Activated CD4-positive, alpha-beta T cell treated with anti-CD3 and anti-CD28 coated beads for 36 hours (primary cell): ENCODE measurements around the gene DNAJC18. TPM values are rescaled to one million over a fixed set of nuclear protein-coding genes. Genes with fewer than 3 reads are reported as not detected.
"Not testable (repeated sequence)": the region's sequence is repeated elsewhere in the genome, so short reads cannot be mapped to it uniquely, and the experiment has no call there.

Experiments
- ATAC-seq: fragments of 200-7000 bp; cut with Tn5 transposase; one replicate; pipeline ENCODE4 v1.10.0; 2021; ENCODE audit warnings: mild to moderate bottlenecking, moderate library complexity
- CTCF ChIA-PET: fragments of 350-600 bp; sonication (Branson Sonifier 250); formaldehyde crosslinking; loops from one replicate; lab custom pipeline; 2021; ENCODE audit warnings: antibody characterized with exemption; lab: Charles Lee
- POLR2A ChIA-PET: fragments of 350-600 bp; sonication (Branson Sonifier 250); formaldehyde crosslinking; loops from one replicate; lab custom pipeline; 2021; ENCODE audit warnings: antibody characterized with exemption, inconsistent platforms; lab: Charles Lee
- DNase-seq: peaks from one replicate; pipeline ENCODE4 v3.0.0-alpha.2; 2020
- H3K27ac Mint-ChIP-seq: one replicate; pipeline ENCODE4 v1.8.0; 2021; ENCODE audit warnings: mixed read lengths
- H3K27me3 Mint-ChIP-seq: one replicate; pipeline ENCODE4 v1.8.0; 2021; ENCODE audit warnings: mixed read lengths
- H3K36me3 Mint-ChIP-seq: one replicate; pipeline ENCODE4 v1.8.0; 2021; ENCODE audit warnings: low read depth, mixed read lengths
- H3K4me1 Mint-ChIP-seq: one replicate; pipeline ENCODE4 v1.8.0; 2021; ENCODE audit warnings: mixed read lengths
- H3K4me3 Mint-ChIP-seq: one replicate; pipeline ENCODE4 v1.8.0; 2021; ENCODE audit warnings: mild to moderate bottlenecking, moderate library complexity, mixed read lengths
- H3K9me3 Mint-ChIP-seq: one replicate; pipeline ENCODE4 v1.8.0; 2021; ENCODE audit warnings: low read depth, mixed read lengths
- intact Hi-C, 2 experiments: fragments of 100-400 bp; cut with DNase I in 1 of 2; cut with micrococcal nuclease in 1 of 2; formaldehyde crosslinking; loops; one replicate each; pipeline versions ENCODE4 v1.14.2 to v1.15.1; 2022 to 2024; cut with DNase I, micrococcal nuclease
- total RNA-seq, 2 experiments: library from RNA; stranded (reverse); gene quantifications; one replicate each; pipeline ENCODE4 v1.2.3, GENCODE V29; 2021

The DNAJC18 gene
- total RNA-seq, 2 experiments from 2014 or later, result 33.1 to 35.6 TPM

DNA sequence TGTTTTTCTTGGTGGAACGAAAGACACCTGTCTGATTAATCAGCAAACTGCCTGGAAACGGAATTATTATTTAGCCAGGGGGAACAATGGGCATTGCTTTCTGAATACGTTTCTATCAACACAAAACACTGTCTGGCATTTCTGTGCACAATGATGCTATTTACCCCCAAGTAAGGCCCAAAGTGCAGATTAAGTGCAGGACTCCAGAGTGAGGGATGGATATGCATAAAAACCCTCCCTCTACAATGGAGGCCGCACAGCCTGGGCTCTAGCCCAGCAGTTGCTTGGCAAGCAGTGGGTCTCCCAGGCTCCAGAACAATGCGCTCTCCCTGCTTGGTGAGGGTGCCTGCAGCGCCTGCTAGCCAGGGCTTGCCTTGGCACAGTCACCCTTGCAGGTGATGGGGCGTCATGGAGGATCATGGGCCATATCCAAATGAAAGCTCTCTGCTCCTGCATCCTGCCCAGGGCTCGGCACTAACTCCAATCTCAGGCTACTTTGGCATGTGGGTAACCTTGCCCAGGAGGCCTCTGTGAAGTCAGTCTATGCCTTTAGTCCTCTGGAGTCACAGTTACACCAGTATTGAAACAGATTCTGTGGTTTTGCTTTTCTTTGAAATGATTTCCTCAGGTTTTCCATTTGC lies 24.0 kb downstream of the DNAJC18 start:
- ChIA-PET POLR2A (interaction anchor here (0.6 to 1.6 kb wide), 8 partner anchors 11 to 345 kb away, joined by 3 to 7 read pairs (median 4); partner anchors contain the start of genes DNAJC18, SPATA24 and STING1), CTCF (interaction anchor here (0.8 to 3.5 kb wide), 13 partner anchors 9 to 108 kb away, joined by 3 to 14 read pairs (median 4); partner anchors contain the start of genes DNAJC18, PAIP2, SPATA24 and STING1)
- H3K4me3 Mint-ChIP-seq, result peak overlapping the region; percentile 60
- no peaks in the 10 kb centered on the region for H3K9me3 Mint-ChIP-seq
- intact Hi-C loops, result loop anchor here (1.0 to 10.0 kb wide), 13 partner anchors 11 to 349 kb away; partner anchors contain the start of genes DNAJC18 (in 1 of the 2), SPATA24 (in 1 of the 2) and UBE2D2 (in 1 of the 2)
- peaks cover 54% of the 10 kb centered on the region for H3K36me3 Mint-ChIP-seq
- DNase-seq (peak; percentile 74), ATAC-seq (peak; percentile 78)
- peaks cover 49% of the 10 kb centered on the region for H3K4me1 Mint-ChIP-seq
- peak overlapping the region; percentile 98 for H3K27ac Mint-ChIP-seq
- H3K27me3 Mint-ChIP-seq, result no peaks in the 10 kb centered on the region

- H3K9me3 Mint-ChIP-seq, result no peaks in the 10 kb centered on the region
- ChIA-PET CTCF (interaction anchor here (0.6 to 3.5 kb wide), 14 partner anchors 8 to 152 kb away, joined by 3 to 14 read pairs (median 4); partner anchors contain the start of genes DNAJC18, PAIP2, SPATA24 and STING1), POLR2A (interaction anchor here (0.6 to 1.5 kb wide), 10 partner anchors 22 to 346 kb away, joined by 3 to 6 read pairs (median 4); partner anchors contain the start of genes DNAJC18 and MZB1)
- ATAC-seq (peak; percentile 14), DNase-seq (peak; percentile 42)
- no peaks in the 10 kb centered on the region for H3K27me3 Mint-ChIP-seq
- H3K4me1 Mint-ChIP-seq, result peaks cover 49% of the 10 kb centered on the region
- H3K36me3 Mint-ChIP-seq, result peaks cover 53% of the 10 kb centered on the region
- intact Hi-C loops, result loop anchor here (1.0 to 10.0 kb wide), 13 partner anchors 10 to 350 kb away; partner anchors contain the start of genes SPATA24 (in 2 of the 2), DNAJC18 (in 1 of the 2) and UBE2D2 (in 1 of the 2)
- peak overlapping the region; percentile 98 for H3K27ac Mint-ChIP-seq
- peak overlapping the region; percentile 60 for H3K4me3 Mint-ChIP-seq
Observed at GRCh38 chr5:139414581-139415130, 24.7 kb downstream of the DNAJC18 start.

DNA sequence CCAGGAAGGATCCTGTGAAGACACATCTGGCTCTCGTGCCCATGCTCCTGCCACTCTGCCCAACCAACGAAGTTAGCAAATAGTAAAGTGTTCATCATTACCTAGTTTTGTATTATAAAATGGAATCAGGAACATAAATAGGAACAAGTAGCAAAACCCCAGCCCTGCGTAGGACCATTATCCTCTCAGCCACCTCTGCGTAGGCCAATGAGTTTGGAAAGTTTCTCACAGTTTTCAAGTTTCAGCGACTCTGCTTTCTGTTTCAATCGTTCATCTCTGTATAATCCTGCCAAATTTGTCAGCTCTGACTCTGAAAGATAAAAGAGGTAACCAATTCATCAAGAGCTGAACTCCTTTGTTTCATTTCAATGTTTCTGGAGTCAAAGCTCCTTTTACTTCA lies 25.4 kb downstream of the DNAJC18 start:
- DNase-seq, result peak; percentile 58
- ChIA-PET POLR2A (interaction anchor here (0.7 to 1.5 kb wide), 8 partner anchors 10 to 68 kb away, joined by 3 to 6 read pairs (median 4); partner anchors contain the start of genes DNAJC18, MZB1 and SPATA24), CTCF (interaction anchor here (0.6 to 3.5 kb wide), 16 partner anchors 8 to 198 kb away, joined by 3 to 14 read pairs (median 4); partner anchors contain the start of genes DNAJC18, PAIP2, SPATA24 and STING1)
- H3K9me3 Mint-ChIP-seq, result no peaks in the 10 kb centered on the region
- H3K4me3 Mint-ChIP-seq, result peak overlapping the region; percentile 15
- H3K27me3 Mint-ChIP-seq, result no peaks in the 10 kb centered on the region
- peak; percentile 69 for ATAC-seq
- H3K4me1 Mint-ChIP-seq, result peaks cover 49% of the 10 kb centered on the region
- H3K27ac Mint-ChIP-seq, result peak overlapping the region; percentile 98
- intact Hi-C loops, result loop anchor here (1.0 to 10.0 kb wide), 6 partner anchors 10 to 351 kb away; partner anchors contain the start of gene SPATA24 (in 1 of the 2)
- peaks cover 49% of the 10 kb centered on the region for H3K36me3 Mint-ChIP-seq

DNA sequence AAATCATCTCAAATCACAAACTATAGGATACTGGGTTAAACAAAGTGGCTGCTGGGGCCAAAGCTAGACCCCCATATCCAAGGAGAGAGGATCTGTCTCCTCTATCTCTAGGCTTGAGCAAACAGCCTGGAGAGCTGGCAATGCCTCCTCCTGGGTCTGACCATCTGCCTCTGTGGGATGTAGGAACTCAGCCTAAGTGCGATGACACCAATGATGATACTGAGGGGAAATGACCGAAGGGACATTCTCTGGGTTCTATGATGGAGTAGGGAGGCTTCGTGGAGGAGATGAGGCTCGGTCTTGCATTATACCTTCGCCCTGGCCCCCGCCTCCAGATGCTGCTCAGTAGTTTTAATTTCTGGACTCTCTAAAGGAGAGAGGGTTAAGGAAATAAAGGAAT lies 26.2 kb downstream of the DNAJC18 start:
- H3K4me3 Mint-ChIP-seq, result no peak overlapping the region
- ATAC-seq (no peak), DNase-seq (no peak)
- H3K36me3 Mint-ChIP-seq, result peaks cover 42% of the 10 kb centered on the region
- H3K9me3 Mint-ChIP-seq, result no peaks in the 10 kb centered on the region
- intact Hi-C loops, result loop anchor here in 1 of 2 experiments (10.0 kb wide), 2 partner anchors 222 to 352 kb away; no protein-coding TSS in a partner anchor
- H3K27ac Mint-ChIP-seq, result peak overlapping the region; percentile 98
- no peaks in the 10 kb centered on the region for H3K27me3 Mint-ChIP-seq
- POLR2A ChIA-PET, result interaction anchor here (1.0 kb wide), 1 partner anchor 9 kb away, joined by 4 read pairs; the partner anchor contains the start of gene SPATA24
- CTCF ChIA-PET, result interaction anchor here (0.9 to 3.5 kb wide), 4 partner anchors 10 to 199 kb away, joined by 3 to 14 read pairs (median 4); partner anchors contain the start of gene SPATA24
- H3K4me1 Mint-ChIP-seq, result peaks cover 49% of the 10 kb centered on the region

DNA sequence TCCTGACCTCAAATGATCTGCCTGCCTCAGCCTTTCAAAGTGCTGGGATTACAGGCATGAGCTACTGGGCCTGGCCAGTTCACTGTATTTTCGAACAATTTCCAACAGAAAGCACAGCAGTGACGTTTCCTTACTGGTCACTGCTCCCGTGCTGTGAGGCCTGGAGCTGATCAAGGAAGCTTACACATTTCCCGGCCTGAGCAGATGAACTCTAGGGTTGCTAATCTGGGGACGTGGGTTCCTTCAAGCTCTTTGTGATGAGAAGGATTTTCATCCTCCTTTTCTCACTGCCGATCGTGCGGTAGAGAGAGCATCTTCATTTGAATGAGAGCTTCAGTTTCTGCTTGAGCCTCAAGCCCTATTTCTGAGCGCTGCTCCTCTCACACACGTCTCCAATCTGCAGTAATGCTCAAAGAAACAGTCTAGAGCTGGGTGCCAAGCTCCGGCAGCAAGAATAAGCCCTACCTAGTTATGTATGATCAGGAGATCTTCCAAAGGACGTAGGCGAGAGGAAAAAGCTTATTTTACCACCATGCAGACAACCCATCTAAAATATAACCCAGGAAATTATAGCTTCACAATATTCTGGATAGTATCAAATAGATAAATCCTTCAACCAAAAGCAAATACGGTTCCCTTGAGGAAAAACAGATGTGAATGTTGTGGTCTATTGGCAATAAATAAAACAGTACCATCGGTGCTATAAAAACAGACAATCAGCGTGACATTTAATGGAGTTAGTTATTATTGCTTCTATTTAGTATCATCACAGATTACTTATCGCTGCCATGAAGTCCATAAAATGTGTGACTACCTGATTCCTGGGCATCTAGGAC lies 28.1 kb downstream of the DNAJC18 start:
- Mint-ChIP-seq H3K27ac (no peak overlapping the region), H3K9me3 (no peaks in the 10 kb centered on the region), H3K36me3 (peaks cover 28% of the 10 kb centered on the region), H3K4me3 (no peak overlapping the region), H3K27me3 (no peaks in the 10 kb centered on the region), H3K4me1 (peaks cover 42% of the 10 kb centered on the region)
- ATAC-seq, result no peak
- ChIA-PET POLR2A (interaction anchor here (0.9 kb wide), 1 partner anchor 63 kb away, joined by 3 read pairs; no protein-coding TSS in a partner anchor), CTCF (interaction anchor here (0.6 to 2.8 kb wide), 9 partner anchors 10 to 237 kb away, joined by 3 to 10 read pairs (median 3); partner anchors contain the start of genes CXXC5 and UBE2D2)
- no peak for DNase-seq
- intact Hi-C loops, result loop anchor here in 1 of 2 experiments (10.0 kb wide), 2 partner anchors 224 to 354 kb away; no protein-coding TSS in a partner anchor

GRCh38 chr5:139410121-139410992 lies 29.0 kb downstream of the DNAJC18 start:
- no peak overlapping the region for H3K4me3 Mint-ChIP-seq
- H3K4me1 Mint-ChIP-seq, result peaks cover 33% of the 10 kb centered on the region
- intact Hi-C loops, result loop anchor here in 1 of 2 experiments (10.0 kb wide), 2 partner anchors 224 to 354 kb away; no protein-coding TSS in a partner anchor
- DNase-seq (no peak), ATAC-seq (no peak)
- CTCF ChIA-PET, result interaction anchor here (0.5 to 2.8 kb wide), 9 partner anchors 12 to 238 kb away, joined by 3 to 10 read pairs (median 3); partner anchors contain the start of genes CXXC5 and UBE2D2
- H3K27me3 Mint-ChIP-seq, result no peaks in the 10 kb centered on the region
- POLR2A ChIA-PET, result no interaction called here
- H3K27ac Mint-ChIP-seq, result no peak overlapping the region
- H3K36me3 Mint-ChIP-seq, result peaks cover 25% of the 10 kb centered on the region
- no peaks in the 10 kb centered on the region for H3K9me3 Mint-ChIP-seq

GRCh38 chr5:139409116-139409515 lies 30.2 kb downstream of the DNAJC18 start:
- H3K27ac Mint-ChIP-seq, ATAC-seq, H3K4me3 Mint-ChIP-seq, POLR2A ChIA-PET, intact Hi-C loops, DNase-seq, H3K9me3 Mint-ChIP-seq, H3K27me3 Mint-ChIP-seq: not testable (repeated sequence)
- H3K4me1 Mint-ChIP-seq, result peaks cover 32% of the 10 kb centered on the region
- CTCF ChIA-PET, result interaction anchor here (1.7 to 2.8 kb wide), 2 partner anchors 102 to 239 kb away, joined by 3 to 10 read pairs; partner anchors contain the start of gene CXXC5
- H3K36me3 Mint-ChIP-seq, result peaks cover 20% of the 10 kb centered on the region

DNA sequence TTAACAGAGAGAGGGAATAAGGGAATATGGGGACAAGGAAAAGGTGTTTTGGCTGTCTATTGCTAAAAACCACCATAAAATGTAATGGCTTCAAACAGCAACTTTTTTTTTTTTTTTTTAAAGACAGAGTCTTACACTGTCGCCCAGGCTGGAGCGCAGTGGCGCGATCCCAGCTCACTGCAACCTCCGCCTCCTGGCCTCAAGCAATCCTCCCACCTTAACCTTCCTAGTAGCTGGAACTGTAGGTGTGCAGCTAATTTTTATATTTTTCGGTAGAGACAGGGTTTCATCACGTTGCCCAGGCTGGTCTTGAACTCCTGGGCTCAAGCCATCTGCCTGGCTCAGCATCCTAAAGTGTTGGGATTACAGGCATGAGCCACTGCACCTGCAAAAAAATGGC lies 31.1 kb downstream of the DNAJC18 start:
- no peak for DNase-seq
- ChIA-PET POLR2A (no interaction called here), CTCF (interaction anchor here (0.6 to 1.0 kb wide), 2 partner anchors 9 to 33 kb away, joined by 3 read pairs; no protein-coding TSS in a partner anchor)
- Mint-ChIP-seq H3K27ac (peak overlapping the region; percentile 44), H3K36me3 (peaks cover 13% of the 10 kb centered on the region), H3K4me3 (no peak overlapping the region), H3K27me3 (no peaks in the 10 kb centered on the region), H3K9me3 (no peaks in the 10 kb centered on the region), H3K4me1 (peaks cover 28% of the 10 kb centered on the region)
- intact Hi-C loops, result no loop called here
- ATAC-seq, result no peak

DNA sequence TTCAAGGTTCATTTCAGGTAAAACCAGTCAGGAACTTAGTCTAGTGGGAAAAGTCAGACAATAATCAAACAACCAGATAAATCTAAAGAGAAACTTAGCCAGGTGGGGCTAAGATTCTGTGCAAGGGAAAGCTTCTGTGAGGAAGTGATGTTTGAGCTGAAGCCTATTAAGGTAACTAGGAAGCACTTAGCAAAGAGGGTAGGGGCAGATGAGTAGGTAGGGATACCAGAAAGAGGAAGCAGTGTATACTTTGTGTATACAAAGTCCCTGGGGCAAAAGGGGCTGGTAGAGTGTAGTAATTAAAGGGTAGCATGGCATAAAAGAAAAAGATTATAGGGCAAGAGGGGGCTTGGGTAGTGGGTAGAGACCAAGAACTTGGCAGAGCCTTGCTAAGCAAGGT lies 31.8 kb downstream of the DNAJC18 start:
- no peak for ATAC-seq
- Mint-ChIP-seq H3K4me1 (peaks cover 28% of the 10 kb centered on the region), H3K4me3 (no peak overlapping the region), H3K27ac (peak overlapping the region; percentile 44), H3K9me3 (no peaks in the 10 kb centered on the region), H3K36me3 (peaks cover 8% of the 10 kb centered on the region), H3K27me3 (no peaks in the 10 kb centered on the region)
- DNase-seq, result no peak
- intact Hi-C loops, result no loop called here
- ChIA-PET CTCF (interaction anchor here (0.7 to 1.6 kb wide), 3 partner anchors 8 to 126 kb away, joined by 3 to 4 read pairs (median 4); no protein-coding TSS in a partner anchor), POLR2A (no interaction called here)
